ENCODE measurements around the gene ARHGAP15.

- TF ChIP-seq, protein P1, sequence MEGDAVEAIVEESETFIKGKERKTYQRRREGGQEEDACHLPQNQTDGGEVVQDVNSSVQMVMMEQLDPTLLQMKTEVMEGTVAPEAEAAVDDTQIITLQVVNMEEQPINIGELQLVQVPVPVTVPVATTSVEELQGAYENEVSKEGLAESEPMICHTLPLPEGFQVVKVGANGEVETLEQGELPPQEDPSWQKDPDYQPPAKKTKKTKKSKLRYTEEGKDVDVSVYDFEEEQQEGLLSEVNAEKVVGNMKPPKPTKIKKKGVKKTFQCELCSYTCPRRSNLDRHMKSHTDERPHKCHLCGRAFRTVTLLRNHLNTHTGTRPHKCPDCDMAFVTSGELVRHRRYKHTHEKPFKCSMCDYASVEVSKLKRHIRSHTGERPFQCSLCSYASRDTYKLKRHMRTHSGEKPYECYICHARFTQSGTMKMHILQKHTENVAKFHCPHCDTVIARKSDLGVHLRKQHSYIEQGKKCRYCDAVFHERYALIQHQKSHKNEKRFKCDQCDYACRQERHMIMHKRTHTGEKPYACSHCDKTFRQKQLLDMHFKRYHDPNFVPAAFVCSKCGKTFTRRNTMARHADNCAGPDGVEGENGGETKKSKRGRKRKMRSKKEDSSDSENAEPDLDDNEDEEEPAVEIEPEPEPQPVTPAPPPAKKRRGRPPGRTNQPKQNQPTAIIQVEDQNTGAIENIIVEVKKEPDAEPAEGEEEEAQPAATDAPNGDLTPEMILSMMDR (IDR thresholded peaks at IDR 0.05; ENCODE audit: low read length): no peak
- no peak for TF ChIP-seq EZH2 (IDR thresholded peaks at IDR 0.05; ENCODE audit: borderline replicate concordance, low read length)
Measured at GRCh38 chr2:143422681-143423080, 293.5 kb downstream of the ARHGAP15 start.
